Left hindlimb (tissue), 1 donor: ENCODE results near the gene CARMIL3.
"Not testable (repeated sequence)": the region's sequence is repeated elsewhere in the genome, so short reads cannot be mapped to it uniquely, and the experiment has no call there.

ENCODE experiments used
- DNase-seq: peaks from one replicate; pipeline ENCODE4 v3.0.0-alpha.2; 2018

The CARMIL3 gene, protein sequence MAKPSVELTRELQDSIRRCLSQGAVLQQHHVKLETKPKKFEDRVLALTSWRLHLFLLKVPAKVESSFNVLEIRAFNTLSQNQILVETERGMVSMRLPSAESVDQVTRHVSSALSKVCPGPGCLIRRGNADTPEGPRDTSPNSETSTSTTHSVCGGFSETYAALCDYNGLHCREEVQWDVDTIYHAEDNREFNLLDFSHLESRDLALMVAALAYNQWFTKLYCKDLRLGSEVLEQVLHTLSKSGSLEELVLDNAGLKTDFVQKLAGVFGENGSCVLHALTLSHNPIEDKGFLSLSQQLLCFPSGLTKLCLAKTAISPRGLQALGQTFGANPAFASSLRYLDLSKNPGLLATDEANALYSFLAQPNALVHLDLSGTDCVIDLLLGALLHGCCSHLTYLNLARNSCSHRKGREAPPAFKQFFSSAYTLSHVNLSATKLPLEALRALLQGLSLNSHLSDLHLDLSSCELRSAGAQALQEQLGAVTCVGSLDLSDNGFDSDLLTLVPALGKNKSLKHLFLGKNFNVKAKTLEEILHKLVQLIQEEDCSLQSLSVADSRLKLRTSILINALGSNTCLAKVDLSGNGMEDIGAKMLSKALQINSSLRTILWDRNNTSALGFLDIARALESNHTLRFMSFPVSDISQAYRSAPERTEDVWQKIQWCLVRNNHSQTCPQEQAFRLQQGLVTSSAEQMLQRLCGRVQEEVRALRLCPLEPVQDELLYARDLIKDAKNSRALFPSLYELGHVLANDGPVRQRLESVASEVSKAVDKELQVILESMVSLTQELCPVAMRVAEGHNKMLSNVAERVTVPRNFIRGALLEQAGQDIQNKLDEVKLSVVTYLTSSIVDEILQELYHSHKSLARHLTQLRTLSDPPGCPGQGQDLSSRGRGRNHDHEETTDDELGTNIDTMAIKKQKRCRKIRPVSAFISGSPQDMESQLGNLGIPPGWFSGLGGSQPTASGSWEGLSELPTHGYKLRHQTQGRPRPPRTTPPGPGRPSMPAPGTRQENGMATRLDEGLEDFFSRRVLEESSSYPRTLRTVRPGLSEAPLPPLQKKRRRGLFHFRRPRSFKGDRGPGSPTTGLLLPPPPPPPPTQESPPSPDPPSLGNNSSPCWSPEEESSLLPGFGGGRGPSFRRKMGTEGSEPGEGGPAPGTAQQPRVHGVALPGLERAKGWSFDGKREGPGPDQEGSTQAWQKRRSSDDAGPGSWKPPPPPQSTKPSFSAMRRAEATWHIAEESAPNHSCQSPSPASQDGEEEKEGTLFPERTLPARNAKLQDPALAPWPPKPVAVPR (N-terminal part only)

DNA sequence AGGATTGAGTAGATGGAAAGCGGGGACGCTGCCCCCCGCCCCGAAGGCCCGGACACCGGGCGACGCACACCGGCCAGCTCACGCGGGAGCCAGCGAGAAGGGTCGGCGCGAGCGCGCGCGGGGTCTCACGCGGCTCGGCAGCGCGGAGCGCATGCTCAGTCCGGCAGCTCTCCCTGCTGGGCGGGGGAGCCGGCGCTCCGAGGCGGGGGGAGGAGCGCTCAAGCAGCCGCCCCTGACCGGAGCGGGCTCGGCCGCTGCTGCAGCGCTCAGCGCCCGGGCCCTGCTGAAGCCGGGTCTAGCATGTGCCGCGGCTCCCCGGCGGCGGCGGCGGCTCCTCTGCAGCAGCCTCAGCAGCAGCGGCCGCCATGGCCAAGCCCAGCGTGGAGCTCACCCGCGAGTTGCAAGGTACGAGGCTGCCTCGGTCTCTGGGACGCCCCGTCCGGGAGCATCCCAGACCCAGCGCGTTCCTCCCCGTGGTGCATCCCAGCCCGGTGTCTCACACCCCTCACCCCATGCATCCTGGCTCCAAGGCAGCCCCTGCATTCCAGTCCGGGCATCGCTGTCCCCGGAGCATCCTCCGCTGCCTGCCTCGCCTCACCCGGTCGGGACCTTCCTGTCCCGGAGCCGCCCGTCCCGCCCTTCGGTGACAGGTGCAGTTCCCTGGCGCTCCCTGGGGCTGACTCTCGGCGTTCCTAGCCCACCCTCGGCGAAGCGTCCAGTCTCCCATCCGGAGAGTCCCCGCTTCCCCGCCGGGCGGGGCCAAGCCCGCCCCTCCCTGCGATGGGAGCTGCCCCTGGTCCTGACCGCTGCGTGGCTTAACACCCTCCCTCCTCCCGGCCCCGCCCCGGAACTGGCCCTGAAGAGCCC lies at the start of gene CARMIL3:
Gene CARMIL3, plus strand, starts transcription at position 221 of the 867 bp plus-strand sequence. Its CDS starts 145 bp downstream, at position 366.
- DNase-seq, result peak; percentile 72

DNA sequence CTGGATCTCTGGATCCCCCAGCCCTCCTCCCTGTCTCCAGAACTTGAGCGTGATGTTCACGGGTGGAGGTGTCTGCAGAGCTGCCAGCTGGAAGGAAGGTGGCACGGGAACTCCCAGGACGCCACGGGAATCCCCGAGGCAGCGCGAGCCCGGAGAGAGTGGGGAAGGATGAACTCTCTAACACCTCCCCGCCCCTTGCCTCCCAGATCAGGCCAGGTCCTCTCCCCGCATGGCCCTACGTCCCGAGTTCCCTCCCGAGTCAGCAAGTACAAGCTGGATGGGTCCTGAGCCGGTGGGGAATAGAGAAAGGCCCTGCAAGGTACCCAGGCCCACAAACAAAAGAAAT lies 45.4 kb upstream of the CARMIL3 start:
- not testable (repeated sequence) for DNase-seq

DNA sequence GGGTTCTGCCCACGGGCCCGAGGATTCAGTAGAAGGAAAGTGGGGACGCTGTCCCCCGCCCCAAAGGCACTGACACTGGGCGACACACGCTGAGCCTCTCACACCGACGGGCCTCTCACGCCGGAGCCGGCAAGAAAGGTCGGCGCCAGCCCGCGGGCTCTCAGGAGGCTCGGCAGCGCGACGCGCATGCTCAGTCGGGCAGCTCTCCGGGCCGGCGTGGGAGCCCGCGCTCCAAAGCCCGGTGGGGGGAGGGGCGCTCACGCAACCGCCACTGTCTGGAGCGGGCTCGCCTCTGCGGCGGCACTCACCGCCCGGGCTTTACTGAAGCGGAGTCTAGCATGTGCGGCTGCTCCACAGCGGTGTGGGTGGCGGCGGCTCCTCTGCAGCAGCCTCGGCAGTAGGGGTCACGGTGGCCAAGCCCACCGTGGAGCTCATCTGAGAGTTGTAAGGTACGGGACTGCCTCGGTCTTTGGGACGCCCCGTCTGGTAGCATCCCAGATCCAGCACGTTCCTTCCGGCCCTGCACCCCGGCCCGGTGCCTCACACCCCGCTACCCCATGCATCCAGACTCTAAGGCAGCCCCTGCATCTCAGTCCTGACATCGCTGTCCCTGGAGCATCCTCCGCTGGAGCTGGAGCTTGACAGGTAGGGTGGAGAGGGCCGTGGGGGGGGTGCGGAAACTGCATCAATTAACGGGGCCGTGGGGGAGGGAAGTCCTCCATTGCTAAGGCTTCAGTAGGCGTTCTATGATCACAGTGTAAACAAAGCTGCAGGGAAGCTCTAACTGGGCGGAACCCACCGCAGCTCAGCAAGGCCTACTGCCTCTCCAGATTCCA lies 44.8 kb upstream of the CARMIL3 start:
- peak; percentile 63 for DNase-seq

DNA sequence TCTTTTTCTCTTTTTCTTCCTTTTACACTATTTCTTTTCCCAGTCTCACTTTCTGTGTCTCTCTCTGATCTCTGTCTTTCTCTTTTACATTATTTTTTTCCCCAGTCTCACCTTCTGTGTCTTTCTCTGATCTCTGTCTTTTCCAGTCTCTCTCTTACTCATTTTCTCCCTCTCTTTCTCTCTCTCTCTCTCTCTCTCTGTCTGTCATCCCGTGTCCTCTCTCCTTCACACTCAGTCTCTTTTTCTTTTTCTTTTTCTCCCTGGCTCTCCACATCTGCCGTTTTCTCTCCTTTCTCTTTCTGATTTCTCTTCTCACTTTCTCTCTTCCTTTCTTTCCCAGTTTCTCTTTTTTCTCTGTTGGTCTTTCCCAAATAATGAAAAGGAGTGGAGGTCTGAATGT lies 40.8 kb upstream of the CARMIL3 start:
- DNase-seq, result no peak

DNA sequence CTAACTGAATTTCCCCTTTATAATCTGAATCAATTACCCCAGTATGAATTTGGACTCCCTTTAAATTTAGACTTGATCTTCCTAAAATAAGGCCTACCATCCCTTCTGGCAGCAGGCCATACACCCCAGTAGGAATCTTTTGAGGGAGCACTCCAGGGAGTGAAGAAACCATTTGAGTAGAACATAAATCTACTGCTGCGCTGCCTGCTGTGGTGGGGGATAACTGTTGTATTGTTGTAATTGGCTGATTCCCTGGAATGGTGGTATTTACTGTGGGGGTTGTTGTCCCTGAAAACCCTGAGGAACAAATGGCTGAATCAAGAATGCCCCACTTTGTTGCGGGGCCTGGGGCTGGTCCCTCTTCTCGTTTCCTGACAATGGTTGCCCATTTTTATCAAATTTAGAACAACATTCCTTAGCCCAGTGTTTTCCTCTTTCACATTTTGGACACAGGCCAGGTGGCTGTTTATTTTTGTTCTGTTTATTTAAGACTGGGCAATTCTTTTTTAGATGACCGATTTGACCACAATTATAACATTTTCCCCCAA lies 39.0 kb upstream of the CARMIL3 start:
- peak; percentile 31 for DNase-seq

DNA sequence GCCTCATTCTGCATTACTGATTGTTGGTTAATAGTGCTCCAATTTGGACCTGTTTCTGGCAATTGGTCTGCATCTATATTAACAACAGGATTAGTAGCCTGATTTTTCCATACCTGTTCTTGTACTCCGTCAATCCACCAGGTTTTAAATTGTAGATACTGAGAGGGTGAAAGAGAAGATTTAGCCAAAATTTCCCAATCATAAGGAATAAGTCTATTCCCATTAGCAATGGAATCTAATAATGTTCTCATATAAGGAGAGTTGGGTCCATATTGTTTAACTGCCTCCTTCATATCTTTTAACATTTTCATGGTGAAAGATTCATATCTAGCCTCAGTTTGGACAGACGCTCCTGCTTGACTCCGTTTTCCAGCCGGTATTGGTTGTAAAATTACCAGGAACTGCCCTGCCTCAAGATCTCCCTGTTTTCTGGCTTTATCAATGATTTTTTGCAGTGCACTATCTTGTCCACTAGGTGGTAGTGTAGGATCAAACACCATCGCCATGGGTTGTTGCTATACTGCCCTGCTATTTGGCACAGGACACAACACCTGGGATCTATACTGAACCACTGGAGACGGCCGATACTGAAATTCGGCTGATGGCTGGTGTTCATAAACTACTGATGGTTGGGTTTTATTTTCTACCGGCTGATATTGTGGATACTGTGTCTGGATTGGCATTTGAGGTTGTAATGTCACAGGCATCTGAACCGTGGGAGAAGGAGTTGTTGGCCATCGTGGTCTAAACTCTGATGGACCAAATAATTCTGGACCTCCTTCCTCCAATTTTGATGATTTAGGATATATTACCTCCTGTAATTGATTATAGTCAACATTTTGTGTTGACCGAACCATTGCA lies 37.9 kb upstream of the CARMIL3 start:
- DNase-seq, result peak; percentile 38

DNA sequence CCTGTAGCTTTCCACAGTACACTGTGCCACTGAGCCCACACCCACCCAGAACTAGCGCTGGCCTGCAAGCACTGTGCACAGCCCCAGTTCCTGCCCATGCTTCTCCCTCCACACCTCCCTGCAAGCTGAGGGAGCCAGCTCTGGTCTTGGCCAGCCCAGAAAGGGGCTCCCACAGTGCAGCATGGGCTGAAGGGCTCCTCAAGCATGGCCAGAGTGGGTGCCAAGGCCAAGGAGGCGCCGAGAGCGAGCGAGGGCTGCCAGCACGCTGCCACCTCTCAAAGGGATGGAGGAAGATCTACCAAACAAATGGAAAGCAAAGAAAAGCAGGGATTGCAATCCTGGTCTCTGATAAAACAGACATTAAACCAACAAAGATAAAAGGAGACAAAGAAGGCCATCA lies 36.1 kb upstream of the CARMIL3 start:
- not testable (repeated sequence) for DNase-seq

DNA sequence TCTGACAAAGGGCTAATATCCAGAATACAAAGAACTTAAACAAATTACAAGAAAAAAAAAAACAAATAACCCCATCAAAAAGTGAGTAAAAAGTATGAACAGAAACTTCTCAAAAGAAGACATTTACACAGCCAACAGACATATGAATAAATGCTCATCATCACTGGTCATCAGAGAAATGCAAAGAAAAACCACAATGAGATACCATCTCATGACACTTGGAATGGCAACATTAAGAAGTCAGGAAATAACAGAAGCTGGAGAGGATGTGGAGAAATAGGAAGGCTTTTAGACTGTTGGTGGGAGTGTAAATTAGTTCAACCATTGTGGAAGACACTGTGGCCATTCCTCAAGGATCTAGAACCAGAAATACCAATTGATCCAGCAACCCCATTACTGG lies 32.8 kb upstream of the CARMIL3 start:
- DNase-seq, result not testable (repeated sequence)

DNA sequence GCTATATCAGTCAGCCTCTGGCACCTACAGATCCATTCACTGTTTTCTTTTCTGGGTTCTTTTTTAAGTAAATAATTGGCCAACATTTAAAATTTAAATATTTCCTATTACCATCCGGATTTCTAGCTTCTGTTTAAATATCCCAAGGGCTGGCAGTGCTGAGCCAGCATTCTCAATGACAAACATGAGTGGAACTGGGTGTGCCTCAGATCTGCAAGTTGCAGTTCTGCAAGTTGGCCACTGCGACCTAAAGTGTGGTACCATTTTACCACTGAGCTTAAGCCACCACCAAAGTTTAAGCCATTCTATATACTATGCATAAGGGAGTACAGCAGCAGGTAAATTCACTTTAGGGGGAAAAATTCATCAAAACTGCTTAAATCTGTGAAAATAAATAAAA lies 31.9 kb upstream of the CARMIL3 start:
- not testable (repeated sequence) for DNase-seq

DNA sequence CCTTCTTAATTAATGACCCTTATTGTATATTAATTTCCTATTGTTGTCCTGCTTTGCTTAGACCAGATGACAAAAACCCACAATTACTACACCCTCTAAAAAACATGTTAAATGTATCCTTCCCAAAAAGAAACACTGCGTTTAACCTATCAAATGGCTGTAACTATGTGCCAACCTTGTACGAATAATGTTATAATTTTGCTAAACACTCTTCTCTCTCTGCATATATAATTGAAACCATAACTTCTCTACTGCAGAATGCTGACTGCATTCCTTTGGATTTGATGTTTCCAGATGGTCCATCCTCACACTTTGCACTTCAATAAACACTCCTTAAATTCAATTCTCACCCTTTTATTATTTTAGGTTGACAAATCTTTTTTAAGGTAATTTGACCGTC lies 31.3 kb upstream of the CARMIL3 start:
- DNase-seq, result not testable (repeated sequence)

DNA sequence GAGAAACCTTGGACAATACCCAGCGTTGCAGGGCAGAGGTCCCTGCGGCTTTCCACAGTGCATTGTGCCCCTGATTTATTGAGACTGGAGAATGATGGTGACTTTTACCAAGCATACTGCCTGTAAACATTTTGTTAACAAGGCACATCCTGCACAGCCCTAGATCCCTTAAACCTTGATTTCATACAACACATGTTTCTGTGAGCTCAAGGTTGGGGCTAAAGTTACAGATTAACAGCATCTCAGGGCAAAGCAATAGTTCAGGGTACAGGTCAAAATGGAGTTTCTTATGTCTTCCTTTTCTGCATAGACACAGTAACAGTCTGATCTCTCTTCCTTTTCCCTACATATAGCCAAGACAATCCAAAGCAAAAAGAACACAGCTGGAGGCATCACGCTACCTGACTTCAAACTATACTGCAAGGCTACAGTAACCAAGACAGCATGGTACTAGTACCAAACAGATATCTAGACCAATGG lies 26.8 kb upstream of the CARMIL3 start:
- not testable (repeated sequence) for DNase-seq

DNA sequence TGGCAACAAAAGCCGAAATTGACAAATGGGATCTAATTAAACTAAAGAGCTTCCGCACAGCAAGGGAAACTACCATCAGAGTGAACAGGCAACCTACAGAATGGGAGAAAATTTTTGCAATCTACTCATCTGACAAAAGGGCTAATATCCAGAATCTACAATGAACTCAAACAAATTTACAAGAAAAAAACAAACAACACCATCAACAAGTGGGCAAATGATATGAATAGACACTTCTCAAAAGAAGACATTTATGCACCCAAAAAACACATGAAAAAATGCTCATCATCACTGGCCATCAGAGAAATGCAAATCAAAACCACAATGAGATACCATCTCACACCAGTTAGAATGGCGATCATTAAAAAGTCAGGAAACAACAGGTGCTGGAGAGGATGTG lies 22.1 kb upstream of the CARMIL3 start:
- not testable (repeated sequence) for DNase-seq

DNA sequence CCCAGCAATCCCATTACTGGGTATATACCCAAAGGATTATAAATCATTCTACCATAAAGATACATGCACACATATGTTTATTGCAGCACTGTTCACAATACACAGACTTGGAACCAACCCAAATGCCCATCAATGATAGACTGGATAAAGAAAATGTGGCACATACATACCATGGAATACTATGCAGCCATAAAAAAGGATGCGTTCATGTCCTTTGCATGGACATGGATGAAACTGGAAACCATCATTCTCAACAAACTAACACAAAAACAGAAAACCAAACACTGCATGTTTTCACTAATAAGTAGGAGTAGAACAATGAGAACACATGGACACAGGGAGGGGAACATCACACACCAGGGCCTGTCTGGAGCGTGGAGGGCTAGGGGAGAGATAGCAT lies 20.5 kb upstream of the CARMIL3 start:
- DNase-seq, result not testable (repeated sequence)

DNA sequence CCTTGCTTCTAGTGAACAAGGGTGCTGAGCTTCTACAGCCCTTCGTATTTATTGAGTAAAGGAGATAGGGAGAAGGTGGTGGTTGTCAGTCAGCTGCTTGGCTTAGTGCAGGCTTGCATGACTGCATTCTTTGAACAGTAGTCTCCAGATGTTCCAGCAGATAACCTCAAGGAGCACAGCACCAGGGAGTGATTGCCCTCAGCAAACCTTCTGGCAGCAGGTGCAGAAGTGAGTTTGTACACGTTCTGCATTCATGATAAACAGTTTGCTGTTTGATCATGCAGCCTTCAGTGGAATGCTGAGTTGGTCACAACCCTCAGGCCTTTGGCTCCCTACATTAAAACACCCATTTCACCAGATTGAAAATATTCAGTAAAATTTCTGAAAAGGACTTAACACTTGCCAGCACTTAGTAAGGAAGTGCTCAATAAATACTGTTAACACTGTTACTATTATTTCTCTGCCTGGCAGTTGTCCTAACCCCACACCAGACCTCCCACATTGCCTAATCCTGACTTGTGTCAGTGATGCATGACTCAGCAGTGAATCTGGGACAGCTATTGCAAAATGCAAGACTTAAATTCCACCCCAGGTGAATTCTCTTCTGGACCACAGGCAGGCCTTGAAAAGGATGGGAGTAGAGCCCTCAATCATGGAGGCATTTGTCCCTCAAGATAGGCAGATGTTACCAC lies 18.9 kb upstream of the CARMIL3 start:
- DNase-seq, result no peak

DNA sequence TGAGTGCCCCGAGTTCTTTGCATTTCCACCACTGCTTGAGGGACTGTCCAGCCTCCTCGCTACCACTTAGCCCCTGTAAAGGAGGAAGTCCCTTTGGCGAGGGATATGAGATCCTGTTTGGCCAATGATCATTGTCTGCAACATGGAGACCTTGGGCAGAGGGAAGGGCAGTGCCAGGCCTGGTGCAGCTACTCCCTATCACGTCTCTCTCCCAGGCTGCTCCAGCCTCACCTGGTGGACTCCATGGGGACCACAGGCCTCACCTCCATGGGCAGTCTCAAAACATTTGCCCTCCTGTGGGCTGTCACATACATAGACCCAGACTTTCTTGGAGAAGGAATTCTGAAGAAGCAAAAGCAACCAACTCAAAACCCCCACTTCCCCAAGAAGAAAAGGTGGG lies 16.0 kb upstream of the CARMIL3 start:
- not testable (repeated sequence) for DNase-seq

DNA sequence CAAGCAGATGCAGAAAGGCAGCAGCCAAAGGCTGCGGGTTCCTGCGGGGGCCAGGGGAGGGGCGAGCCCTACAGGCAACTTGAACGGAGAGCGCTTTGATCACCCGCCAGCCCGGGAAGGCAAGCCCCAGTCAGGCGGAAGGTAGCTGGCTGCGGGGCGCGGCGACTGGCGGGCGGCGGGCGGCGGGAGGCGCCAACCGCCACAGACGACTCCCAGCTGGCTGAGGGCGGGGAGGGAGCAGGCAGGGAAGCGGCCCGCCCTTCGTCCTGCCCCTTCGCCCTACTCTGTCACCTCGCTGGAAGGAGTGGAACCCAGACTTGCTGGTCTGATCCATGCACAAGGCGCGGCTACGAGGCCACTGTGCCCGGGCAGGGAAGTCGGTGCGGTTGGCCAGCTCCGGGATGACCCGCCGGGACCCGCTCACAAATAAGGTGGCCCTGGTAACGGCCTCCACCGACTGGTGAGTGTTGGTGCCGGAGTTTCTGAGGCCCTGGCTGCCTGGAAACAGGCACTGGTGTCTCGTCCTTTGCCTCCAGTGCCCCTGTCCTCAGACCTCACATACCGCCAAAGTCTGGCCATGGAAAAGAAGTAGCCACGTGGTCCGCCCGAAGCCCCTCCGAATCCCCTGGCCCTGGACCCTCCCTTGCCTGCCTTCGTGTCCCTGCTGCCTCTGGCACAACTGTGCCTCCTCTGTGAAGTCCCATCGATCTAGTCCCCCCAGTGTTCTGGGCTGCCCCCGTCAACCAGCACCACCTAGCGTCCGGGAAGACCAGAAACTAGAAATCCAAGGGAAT lies 15.4 kb upstream of the CARMIL3 start:
- DNase-seq, result peak; percentile 87

DNA sequence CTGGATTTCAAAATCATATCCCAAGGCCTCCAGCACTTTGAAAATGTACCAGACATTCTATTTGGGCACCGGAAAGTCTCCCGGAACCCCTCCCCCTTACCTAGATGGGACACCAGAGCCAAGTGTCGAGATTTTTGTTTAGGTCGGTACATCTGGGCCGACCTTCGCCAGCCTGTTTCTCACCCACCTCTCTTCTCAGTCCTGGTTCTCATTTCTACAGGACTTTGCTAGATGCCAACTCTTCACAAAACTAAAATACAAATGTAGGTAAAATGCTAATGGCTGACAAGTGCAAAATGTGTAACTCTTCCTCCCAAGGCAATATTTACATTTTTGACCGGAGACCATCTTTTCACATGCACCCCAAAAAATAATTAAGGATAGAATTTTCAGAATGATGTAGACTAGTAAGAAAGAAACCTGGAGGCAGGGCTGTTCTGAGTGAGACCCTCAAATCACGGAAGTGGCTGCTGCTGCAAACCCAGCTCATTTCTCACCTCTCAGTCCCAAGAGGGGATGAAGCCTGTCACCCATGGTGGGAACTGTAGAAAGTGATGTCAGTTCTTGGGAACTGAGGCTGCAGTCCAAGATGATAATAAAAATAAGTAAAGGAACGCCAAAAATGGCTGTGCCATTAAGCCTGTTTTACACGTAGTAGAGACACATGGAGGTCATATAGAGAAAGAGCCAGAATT lies 14.7 kb upstream of the CARMIL3 start:
- not testable (repeated sequence) for DNase-seq
